ENCODE measurements around the gene LMLN. TPM values are rescaled to one million over a fixed set of nuclear protein-coding genes. Genes with fewer than 3 reads are reported as not detected.
A peak's percentile ranks its signal among the peaks of the same experiment; 100 is the strongest.
"Not testable (repeated sequence)": the region's sequence is repeated elsewhere in the genome, so short reads cannot be mapped to it uniquely, and the experiment has no call there.

LMLN gene
- total RNA-seq, 1 donor: 16.3 TPM

DNA sequence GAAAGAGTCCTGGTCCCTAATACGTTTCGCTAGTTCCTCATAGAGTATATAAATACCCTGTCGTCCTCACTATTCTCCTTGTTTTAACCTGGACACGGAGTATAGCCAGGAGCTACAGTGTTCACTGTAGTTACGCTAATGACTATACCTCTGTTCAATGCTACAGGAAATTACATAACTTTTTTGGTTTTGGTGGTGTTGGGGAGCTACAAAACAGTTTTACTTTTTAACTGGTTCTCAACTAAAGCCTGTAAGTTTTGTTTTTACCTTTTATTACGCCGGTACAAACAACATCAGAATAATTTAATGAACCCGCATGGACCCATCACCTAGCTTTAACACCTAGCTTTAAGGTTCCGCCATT is 1.5 kb downstream of the LMLN start:
- Histone ChIP-seq H3K4me1 (ENCODE audit: insufficient read depth, low read length) (peaks cover 39% of the 10 kb centered on the region), H3K27me3 (ENCODE audit: insufficient read depth, low read length) (no peaks in the 10 kb centered on the region), H2AFZ (ENCODE audit: low read length) (peak overlapping the region; percentile 51), H3K9me3 (ENCODE audit: low read depth, low read length) (no peaks in the 10 kb centered on the region), H3K36me3 (ENCODE audit: insufficient read depth, low read length) (peaks cover 4% of the 10 kb centered on the region), H3K4me2 (ENCODE audit: insufficient read depth, low read length) (peak overlapping the region; percentile 99), H3K27ac (ENCODE audit: low read depth, low read length) (no peak overlapping the region), H4K20me1 (ENCODE audit: insufficient read depth, low read length) (peaks cover 6% of the 10 kb centered on the region), H3K4me3 (ENCODE audit: insufficient read depth, low read length) (peak overlapping the region; percentile 88), H3K79me2 (ENCODE audit: insufficient read depth, low read length) (peaks cover 12% of the 10 kb centered on the region)
- DNase-seq (ENCODE audit: insufficient read length, low spot score, missing footprints): no peak
- TF ChIP-seq, protein P1, sequence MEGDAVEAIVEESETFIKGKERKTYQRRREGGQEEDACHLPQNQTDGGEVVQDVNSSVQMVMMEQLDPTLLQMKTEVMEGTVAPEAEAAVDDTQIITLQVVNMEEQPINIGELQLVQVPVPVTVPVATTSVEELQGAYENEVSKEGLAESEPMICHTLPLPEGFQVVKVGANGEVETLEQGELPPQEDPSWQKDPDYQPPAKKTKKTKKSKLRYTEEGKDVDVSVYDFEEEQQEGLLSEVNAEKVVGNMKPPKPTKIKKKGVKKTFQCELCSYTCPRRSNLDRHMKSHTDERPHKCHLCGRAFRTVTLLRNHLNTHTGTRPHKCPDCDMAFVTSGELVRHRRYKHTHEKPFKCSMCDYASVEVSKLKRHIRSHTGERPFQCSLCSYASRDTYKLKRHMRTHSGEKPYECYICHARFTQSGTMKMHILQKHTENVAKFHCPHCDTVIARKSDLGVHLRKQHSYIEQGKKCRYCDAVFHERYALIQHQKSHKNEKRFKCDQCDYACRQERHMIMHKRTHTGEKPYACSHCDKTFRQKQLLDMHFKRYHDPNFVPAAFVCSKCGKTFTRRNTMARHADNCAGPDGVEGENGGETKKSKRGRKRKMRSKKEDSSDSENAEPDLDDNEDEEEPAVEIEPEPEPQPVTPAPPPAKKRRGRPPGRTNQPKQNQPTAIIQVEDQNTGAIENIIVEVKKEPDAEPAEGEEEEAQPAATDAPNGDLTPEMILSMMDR (IDR thresholded peaks at IDR 0.05; ENCODE audit: extremely low read depth, low read depth, low read length): no peak

GRCh38 chr3:197963019-197963637 is 3.1 kb downstream of the LMLN start:
- Histone ChIP-seq H3K79me2 (ENCODE audit: insufficient read depth, low read length) (peaks cover 12% of the 10 kb centered on the region), H3K9me3 (ENCODE audit: low read depth, low read length) (no peaks in the 10 kb centered on the region), H3K4me1 (ENCODE audit: insufficient read depth, low read length) (peaks cover 25% of the 10 kb centered on the region), H3K4me3 (ENCODE audit: insufficient read depth, low read length) (no peak overlapping the region), H3K4me2 (ENCODE audit: insufficient read depth, low read length) (no peak overlapping the region), H4K20me1 (ENCODE audit: insufficient read depth, low read length) (no peaks in the 10 kb centered on the region), H2AFZ (ENCODE audit: low read length) (no peak overlapping the region), H3K27me3 (ENCODE audit: insufficient read depth, low read length) (no peaks in the 10 kb centered on the region), H3K36me3 (ENCODE audit: insufficient read depth, low read length) (no peaks in the 10 kb centered on the region), H3K27ac (ENCODE audit: low read depth, low read length) (no peak overlapping the region)
- TF ChIP-seq, protein P1 (IDR thresholded peaks at IDR 0.05; ENCODE audit: extremely low read depth, low read depth, low read length): no peak
- DNase-seq (ENCODE audit: insufficient read length, low spot score, missing footprints): no peak

- H3K9me3 ChIP-seq (ENCODE audit: low read depth, low read length); H3K27ac ChIP-seq (ENCODE audit: low read depth, low read length); H2AFZ ChIP-seq (ENCODE audit: low read length); H3K36me3 ChIP-seq (ENCODE audit: insufficient read depth, low read length); H4K20me1 ChIP-seq (ENCODE audit: insufficient read depth, low read length); H3K4me3 ChIP-seq (ENCODE audit: insufficient read depth, low read length); H3K4me1 ChIP-seq (ENCODE audit: insufficient read depth, low read length); H3K27me3 ChIP-seq (ENCODE audit: insufficient read depth, low read length); H3K4me2 ChIP-seq (ENCODE audit: insufficient read depth, low read length); H3K79me2 ChIP-seq (ENCODE audit: insufficient read depth, low read length); DNase-seq (ENCODE audit: insufficient read length, low spot score, missing footprints): not testable (repeated sequence)
Observed at GRCh38 chr3:197967337-197967989, 7.4 kb downstream of the LMLN start.

DNA sequence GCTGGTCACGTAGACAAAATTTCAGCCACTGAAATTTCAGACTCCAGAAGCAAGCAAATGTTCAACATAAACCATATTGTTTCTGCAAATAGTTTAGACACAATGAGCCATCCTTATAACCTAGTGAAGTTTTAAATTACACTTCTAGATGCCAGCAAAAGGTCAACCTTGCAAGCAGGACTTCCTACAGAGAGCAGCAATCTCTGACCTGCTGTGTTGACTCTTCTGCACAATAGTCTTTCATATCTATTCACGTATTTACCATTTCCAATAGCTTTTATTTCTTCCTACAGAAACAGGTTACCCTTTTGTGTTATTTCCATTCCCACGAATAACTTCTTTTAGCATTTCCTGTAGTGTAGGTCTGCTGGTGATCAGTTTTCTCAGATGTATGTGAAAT is 10.6 kb downstream of the LMLN start:
- no peaks in the 10 kb centered on the region for H3K9me3 ChIP-seq (ENCODE audit: low read depth, low read length)
- H3K4me2 ChIP-seq (ENCODE audit: insufficient read depth, low read length): no peak overlapping the region
- no peaks in the 10 kb centered on the region for H3K4me1 ChIP-seq (ENCODE audit: insufficient read depth, low read length)
- no peaks in the 10 kb centered on the region for H3K79me2 ChIP-seq (ENCODE audit: insufficient read depth, low read length)
- H3K27me3 ChIP-seq (ENCODE audit: insufficient read depth, low read length): no peaks in the 10 kb centered on the region
- TF ChIP-seq, protein P1 (IDR thresholded peaks at IDR 0.05; ENCODE audit: extremely low read depth, low read depth, low read length): no peak
- H3K4me3 ChIP-seq (ENCODE audit: insufficient read depth, low read length): no peak overlapping the region
- no peak for DNase-seq (ENCODE audit: insufficient read length, low spot score, missing footprints)
- no peak overlapping the region for H3K27ac ChIP-seq (ENCODE audit: low read depth, low read length)
- H2AFZ ChIP-seq (ENCODE audit: low read length): no peak overlapping the region
- no peaks in the 10 kb centered on the region for H4K20me1 ChIP-seq (ENCODE audit: insufficient read depth, low read length)
- H3K36me3 ChIP-seq (ENCODE audit: insufficient read depth, low read length): no peaks in the 10 kb centered on the region
